GM21360 (cell line): ENCODE results near the gene ARRB1.
"Not testable (repeated sequence)": the region's sequence is repeated elsewhere in the genome, so short reads cannot be mapped to it uniquely, and the experiment has no call there.

Experiments
- ATAC-seq: cut with Tn5 transposase; IDR thresholded peaks from one replicate; pipeline ENCODE4 v1.9.1; 2021; ENCODE audit warnings: mild to moderate bottlenecking, moderate library complexity; ENCODE audit not compliant: unreplicated experiment

ARRB1 gene

DNA sequence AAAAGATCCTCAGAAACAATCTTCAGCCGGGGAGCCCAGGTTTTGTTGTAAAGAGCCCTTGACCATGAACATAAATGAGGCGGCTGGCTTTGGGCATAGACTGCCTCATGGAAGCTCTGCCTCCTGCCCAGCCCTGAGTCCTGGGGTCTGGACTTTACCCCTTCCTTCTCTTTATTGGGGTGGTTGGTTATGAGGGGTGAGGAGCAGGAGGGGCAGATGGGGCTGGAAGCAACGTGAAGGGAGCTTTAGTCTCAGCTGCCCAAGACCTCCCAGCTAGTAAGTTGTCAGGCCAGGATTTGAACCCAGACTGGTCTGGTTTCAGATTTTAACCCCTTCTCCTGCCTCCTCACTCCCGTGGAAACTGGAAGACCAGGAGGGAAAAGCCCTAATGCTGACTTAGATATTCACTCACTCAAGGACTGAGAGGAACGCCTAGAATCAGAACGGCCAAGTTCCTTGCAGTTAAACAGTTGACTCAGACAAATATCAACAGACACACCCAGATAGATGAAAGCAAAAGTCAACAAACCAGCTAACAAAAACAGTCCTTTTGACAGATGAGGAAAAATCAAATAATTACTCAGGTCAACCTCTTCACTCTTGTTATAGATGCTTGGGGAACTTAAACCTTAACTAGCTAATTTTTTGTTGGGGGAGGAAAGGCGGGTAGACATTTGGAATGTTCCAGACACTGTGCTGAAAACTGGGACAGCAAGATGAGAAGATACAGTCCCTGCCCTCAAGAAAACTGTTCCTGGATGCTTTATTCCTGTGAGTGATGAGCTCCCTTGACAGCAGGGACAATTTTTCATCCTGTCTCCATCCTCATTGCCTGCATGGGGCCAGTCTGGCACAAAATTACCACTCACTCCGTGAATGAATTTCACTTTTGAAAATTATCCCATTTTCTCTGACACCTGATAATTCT lies 20.8 kb upstream of the ARRB1 start:
- no peak for ATAC-seq

DNA sequence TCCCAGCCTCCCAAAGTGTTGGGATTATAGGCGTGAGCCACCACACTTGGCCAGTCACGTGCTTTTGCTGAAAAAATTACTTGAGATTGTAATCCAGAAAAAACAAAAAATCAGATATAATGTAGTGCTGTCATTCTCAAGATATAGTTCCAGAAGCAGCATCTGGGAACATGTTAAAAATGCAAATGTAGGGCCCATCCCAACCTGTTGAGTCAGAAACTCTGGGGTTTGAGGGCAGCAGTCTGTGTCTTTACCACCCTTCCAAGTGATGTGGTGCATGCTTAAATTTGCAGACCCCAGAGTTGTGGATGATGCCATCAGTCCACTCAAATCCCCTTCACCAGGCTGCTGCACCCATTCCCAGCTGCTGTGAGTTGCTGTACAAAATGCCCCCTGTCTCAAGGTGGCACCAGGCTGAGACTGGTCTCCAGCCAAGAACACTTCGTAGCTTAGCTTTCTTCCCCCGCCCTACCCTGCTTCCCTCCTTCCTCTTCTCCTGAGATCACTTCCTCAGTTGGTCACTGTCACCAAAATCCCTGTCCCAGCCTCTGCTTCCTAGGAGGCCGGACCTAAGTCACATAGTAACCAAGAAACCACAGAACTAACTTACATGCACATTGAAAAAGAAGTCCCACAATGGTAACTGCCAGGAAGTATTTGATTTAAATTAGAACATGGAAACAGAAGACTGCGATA lies 18.2 kb upstream of the ARRB1 start:
- no peak for ATAC-seq

DNA sequence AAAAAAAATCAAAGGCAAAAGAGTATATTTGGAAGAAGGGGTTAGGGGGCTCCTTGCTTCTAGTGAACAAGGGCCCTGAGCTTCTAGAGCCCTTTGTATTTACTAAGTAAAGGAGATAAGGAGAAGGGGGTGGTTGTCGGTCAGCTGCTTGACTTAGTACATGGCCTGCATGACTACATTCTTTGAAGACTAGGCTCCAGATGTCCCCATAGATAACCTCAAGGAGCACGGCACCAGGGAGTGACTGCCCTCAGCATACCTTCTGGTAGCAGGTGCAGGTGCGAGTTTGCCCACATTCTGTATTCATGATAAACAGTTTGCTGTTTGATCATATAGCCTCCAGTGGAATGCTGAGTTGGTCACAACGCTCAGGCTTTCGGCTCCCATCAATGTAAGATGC lies 15.4 kb upstream of the ARRB1 start:
- not testable (repeated sequence) for ATAC-seq

DNA sequence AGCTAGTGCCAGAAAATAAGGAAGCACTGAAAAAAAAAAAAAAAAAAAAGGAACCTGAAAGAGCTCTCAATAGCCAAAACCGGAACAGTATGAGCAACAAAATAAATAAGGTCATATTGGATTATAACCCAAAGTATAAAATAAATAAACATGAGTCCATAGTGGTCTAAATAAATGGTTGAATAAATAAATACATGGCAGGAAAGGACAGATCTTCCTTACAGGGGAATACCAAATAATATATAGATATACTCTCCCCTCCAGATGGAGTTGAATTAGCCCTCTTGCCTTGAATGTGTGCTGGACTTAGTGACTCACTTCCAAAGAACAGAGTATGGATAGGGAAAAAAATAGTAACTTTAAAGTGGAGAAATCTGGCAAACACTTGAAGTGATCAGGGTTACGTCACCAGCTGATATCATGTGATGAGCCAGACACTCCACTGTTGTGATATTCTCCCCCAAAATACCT lies 14.3 kb upstream of the ARRB1 start:
- ATAC-seq = no peak

DNA sequence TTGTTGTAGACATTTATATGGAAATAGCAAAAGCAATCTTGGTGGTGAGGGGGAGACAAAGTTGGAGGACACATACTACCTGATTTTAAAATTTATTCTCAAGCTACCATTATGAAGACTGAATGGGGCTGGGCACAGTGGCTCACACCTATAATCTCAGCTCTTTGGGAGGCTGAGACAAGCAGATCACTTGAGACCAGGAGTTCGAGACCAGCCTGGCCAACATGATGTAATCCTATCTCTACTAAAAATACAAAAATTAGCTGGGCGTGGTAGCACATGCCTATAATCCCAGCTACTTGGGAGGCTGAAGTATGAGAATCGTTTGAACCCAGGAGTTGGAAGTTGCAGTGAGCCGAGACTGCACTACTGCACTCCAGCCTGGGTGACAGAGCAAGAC lies 10.8 kb upstream of the ARRB1 start:
- ATAC-seq = not testable (repeated sequence)

DNA sequence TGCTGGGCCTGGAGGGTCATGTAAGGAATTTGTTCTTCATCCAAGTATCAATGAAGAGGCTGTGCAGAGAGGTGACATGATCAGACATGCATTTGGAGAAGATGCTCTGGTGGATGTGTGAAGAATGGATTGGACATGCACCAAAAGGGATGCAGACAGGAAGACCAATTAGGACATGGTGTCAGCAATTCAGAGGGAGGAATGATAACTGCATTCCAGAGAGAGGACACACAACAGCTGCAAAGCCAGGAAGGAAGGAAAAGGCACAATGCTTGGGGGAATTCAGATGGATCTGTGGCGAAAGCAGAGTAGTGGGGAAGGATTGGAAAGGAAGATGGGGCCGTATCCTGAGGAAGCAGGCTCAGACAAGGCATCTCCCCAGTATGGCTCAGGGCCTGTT lies 5.2 kb upstream of the ARRB1 start:
- ATAC-seq = no peak

DNA sequence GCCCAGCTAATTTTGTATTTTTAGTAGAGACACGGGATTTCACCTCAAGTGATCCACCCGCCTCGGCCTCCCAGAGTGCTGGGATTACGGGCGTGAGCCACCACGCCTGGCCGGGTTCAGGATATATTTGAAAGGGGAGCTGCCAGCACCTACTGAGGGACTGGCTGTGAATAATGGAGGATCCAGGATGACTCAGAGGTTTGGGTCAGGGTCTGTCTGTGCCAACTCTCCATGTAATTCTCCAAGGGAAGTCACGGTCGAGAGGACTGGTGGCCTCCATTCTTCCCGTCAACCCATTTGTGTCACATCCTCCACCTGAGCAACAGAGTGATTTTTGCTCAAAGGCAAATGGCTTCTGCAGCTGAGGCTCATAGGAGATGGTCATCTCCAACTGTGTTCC lies 3.6 kb upstream of the ARRB1 start:
- ATAC-seq = no peak

DNA sequence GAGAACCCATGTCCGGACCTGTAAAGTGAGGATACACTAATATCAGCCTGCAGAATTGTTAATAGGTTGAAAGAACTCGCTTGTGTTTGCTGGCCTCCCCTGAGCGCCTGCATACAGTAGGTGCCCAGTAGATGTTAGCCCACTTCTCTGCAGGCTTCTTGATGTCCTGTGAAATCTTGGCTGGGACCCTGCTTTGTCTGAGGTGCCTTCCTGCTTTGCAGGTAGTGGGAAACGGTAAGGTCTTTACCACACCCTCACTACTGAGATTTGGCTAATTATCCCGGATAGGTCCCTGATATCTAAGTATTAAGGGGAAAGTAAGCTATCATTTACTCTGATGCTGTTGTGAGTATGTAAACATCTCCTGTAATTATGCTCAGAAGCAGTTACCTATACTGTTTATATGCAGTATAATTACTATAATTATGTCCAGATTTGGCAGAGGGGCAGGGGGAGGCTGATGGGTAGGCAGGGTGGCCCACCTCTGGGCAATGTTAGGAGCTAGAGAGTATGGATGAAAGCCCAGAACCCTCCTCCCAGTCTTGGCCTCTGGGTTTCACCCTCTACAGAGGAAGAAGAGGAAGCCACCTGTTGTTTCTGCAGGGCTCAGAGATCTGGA lies 1.2 kb upstream of the ARRB1 start:
- no peak for ATAC-seq

DNA sequence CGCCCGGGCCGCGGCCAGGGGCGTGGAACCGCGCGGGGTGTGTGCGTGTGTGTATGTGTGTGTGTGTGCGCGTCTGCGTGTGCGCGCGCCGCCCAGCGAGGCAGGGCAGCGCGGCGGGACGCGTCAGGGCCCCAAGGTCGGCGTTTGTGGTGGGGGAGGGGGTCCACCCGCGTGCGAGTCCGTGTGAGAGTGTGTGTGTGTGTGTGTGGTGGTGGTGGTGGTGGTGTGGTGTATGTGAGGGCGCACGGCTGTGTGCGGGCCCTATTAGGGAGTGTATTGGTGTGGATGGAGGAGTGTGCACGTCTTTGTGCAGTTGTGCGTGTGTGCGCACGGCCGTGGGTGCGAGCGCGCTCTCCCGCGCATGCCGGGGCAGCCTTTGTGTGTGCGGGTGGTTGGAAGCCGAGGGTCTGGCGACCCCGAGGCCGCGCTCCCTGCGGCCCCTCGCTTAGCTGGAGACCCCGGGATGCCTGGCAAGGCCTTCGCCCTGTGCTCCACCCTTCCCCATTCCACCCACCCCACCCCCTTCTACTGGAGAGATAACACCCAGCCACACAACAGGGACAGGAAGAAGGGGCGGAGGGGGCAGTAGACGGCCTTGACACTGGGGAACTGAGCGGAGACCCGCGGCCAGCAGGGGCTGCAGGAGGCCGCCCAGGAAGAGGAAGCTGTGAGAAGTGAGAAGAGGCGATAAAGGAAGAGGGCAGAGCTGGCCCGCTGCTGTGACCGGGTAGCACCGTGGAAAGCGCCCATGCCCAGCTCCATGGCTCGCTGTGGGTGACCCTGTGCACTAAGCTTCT lies 528 bp upstream of the ARRB1 start:
- ATAC-seq = no peak

DNA sequence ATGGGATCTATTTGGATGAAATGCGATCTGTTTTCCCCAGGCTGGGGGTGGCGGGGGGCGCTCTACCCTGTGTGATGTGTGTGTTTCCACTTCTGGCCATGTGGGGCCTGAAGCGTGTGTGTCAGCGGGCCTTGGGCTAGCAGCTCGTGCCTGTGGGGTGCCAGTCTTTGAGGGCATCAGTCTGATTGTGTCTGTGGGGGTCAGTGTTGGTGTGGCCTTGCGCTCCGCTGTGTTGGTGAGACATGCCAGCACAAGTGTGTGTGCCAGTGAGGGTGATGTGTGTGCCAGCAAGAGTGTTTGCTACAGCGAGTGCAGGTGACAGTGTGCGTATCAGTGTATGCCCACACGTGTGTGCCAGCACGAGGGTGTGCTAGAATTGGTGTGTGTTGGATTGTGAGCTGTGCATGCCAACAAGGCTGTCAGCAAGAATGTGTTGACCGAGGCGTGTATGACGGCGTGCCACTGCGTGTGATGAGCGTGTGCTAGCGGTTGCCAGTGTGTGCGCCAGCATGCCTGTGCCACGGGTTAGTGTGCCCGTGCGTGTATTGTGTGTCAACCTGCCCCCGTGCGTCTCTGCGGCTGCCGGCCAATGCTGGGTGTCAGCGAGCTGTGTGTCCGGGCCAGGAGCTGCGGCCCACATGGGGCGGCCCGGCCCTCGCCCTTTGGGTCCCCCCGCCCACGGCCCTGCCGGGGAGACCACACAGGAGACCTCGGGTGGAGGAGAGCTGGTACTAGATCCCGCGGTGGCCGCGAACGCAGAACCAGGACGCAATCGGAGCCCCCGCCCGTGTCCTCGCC lies 519 bp downstream of the ARRB1 start:
- ATAC-seq = no peak

DNA sequence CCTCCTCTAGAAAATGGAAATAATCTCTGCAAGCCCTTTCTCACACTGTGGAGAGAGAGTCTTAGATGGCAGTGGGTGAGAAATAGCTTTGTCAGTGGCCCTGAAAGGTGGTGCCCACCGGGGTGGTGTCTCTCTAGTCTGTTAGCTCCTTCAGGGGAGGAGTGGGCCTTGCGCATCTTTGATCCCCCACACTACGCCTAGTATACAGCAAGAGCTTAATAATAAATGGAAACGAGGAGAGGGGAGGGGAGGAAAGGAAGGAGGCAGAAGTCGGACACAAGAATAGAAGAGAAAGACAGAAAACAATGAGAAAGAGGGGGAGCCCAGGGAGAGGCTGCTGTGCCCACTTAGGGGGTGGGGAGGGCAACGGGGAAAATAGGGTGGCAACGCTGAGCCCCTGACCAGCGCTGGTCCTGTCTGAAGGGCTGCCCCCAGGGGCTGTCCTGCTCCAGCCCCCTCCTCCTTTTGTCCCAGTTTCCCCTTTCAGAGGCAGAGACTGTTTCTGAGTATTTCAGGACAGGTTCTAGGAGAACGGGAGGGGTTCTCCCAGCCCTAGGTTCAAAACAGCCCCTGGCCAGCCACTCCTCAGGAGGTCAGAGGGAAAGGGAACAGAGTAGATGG lies 1.2 kb downstream of the ARRB1 start:
- ATAC-seq = no peak

DNA sequence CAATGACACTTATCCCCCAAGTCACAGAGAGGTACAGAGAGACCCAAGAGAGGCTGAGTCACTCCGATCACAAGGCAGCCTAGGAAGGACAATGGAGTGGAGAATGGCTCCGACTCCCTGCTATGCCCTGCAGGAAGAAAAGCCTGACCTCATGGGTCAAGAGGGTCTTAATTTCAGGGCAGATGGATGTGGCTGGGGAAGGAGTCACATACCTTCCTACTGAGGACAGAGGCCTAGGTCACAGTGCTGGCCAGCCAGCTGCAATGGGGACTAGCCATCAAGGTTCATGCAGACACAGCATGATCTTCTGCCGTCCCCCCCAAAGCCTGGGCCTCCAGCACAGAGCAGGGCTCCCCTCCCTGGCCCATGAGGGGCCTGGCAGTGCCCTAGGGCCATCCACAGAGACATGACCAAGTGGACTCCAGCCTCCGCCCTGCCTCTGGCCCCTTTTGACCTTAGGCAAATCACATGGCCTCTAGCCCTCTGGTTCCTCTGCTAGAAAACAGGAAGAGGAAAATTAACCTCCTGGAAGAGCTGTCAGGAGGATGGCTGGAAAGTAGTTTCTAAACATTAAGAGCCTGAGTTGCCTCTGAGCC lies 1.8 kb downstream of the ARRB1 start:
- no peak for ATAC-seq

DNA sequence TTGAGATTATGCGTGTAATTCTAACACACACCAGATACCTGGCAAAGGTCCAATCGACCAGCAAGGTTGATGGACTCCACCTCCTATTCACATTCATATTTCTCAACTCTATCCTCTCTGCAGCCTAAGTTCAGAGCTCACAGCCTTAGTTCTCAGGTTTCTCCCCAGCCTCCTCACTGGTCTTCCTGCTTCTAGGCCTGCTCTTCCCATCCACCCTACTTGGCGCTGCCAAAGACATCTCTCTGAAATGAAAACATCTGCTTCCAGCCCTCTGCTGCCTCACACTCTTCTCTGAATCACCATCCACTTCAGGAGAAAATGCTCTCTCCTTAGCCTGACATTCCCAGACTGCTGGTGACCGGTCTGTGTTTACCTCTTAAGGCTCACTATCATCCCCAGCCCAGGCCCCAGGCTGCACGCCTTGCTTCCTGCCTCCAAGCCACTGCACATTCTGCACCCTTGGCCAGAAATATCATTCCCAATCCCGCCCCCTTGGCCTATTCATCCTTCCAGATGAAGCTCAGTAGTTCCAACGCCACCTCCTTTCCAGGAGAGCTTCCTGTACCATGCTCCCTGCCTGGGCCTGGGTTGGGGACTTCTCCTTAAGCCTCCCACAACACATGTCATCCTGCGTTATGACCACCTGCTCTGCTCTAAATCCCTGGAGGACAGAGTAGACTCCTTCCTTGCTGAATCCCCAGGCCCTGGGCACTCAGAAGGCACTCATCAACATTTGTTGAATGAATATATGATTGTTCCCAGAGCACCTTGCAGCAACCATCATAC lies 3.5 kb downstream of the ARRB1 start:
- ATAC-seq = no peak

DNA sequence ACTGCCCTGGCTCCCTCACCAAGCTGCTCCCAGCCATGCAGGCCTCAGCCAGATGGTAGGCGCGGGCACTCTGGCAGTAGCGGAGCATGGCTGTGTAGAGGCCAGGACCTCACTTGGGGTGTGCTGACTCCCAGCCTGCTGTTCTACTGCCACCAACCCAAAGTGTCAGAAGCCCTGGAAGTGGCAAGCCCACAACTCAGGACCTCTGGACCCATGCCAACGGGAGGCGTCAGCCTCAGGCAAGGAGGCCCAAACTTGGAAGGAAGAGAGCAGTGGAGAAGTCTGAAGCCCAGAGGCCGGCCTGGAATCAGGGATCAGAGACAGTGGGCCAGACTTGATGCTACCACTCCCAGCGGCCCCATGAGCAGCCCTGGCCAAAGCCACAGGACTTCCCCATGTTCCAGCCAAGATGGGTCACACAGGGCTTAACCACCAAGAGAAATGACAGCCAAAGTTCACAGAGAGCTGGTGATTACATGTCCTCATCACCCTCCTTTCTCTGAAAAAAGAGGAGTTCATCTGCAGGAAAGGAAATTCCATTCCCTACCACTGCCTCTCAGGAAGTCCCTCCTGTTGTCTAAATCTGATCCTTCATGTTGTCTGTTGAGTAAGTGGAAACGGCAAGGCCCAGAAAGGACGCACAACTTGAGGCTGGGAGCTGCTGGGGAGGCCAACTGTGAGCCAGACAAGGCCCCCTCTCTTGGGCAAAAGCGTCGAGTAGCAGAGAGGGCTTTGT lies 4.4 kb downstream of the ARRB1 start:
- no peak for ATAC-seq

DNA sequence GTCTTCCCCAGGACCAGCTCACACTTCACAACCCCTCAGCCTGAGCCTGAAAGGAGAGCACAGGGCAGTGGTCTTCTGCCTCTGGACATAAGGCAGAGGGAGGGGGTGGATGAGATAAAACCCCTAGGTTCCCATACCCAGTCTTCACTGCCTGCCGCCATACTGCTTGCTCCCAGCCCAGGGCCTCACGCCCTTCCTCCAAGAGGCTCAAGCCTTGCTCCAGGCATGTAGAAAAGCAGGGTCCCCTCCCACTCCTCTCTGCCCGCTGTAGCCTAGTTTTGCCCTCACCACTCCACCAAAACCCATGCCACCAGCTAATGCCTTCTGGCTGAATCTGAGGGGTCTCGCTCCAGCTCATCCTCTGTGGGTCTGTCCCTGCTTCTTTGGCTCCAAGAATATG lies 5.2 kb downstream of the ARRB1 start:
- ATAC-seq = no peak

DNA sequence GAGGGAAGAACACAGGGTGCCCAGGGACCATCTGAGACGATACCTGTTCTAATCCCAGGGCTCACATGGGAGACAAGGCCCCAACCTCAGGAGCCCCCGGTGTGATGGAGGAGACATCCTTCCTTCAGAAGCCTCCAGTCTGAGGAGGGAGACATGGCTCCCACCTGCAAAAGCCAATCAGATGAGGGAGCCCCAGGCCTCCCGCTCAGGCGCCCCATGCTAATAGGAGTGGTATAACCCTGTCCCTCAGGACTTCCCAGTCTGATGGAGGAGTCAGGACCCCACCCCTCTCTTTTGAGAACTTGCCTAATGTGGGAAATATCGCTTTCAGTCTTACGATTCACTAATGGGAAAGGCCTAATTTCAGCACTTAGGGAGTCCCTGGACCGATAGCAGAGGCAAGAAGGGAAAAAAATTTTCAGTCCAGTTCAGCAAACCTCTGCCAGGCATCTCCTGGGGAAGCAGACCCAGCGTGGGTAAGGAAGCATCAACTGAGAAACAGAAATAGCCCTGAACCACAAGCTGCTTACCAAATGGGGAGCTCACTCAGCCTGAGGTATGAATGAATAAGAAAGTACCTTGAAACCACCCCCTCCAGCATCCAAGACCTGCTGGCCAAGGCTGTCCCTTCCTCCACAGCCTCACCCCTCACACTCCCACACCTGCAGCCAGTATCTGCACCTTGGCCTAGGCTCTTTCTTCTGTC lies 5.9 kb downstream of the ARRB1 start:
- ATAC-seq = no peak

DNA sequence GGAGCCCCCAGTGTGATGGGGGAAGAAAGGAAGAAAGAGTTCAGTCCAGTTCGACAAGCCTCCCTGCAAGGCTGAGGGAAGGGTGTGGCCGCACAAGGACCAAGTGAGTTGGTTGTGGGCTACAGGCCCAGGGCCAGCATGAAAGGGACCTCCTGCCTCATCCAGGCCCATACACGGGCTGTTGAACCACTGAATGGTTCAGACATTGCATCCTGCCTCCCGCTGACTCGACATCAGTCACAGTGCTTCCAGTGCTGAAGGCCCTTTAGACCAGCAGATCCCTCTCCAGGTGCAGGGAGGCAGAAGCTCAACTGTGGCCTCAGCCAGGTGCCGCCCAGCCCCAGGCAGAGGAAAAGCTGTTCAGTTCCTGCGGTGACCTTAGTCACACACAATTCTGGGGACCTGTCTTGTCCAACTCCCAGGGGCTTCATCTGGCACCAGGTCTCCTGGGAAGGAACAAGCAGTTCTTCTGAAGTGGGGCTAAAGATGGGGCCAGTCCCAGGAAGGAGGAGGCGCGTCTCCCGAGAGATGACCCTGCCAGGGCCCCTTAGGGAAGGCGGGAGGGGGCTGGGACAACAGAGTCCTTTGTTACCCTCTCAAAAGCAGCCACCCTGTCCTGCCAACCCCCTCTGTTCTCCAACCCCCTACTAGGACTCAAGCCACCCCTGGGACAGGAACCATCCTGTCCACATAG lies 6.6 kb downstream of the ARRB1 start:
- ATAC-seq = no peak
